Measurements from ENCODE around the gene EPB41L2.

Gene EPB41L2

GRCh38 chr6:131061751-131062119 lies 1.3 kb downstream of the EPB41L2 start:
- no peak for DNase-seq

DNA sequence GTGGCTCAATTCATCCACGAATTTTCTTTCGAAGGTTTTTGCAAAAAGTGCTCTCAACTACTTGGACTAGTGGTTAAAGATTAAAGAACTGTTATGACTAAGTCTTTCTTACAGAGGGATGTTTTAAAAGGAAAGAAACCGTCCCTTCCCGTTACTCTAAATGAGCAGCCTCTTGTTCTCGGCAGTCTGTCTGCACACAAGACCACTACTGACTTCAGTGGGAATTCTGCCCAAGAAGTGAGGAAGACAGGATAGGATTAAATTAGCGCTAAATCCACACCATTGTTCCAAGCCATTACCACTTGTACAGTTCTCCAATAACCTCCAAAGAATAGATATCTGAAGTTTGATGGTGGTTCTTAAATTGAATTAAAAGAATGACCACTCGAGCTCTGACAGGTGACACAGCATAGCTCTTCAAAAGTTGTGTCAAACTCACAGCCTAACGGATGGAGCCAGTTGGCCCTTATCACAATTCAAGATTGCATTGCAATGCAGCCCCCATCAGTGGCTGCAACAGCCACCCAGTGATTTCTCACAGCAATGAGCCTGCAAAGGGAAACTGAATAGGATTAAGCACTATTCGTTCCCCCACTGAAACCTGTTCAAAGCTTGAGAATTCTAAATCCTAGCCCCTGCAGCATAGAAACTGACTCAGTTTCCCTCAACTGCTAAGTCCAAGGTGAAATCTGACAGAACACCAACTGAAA lies 1.8 kb downstream of the EPB41L2 start:
- peak; percentile 42 for DNase-seq

GRCh38 chr6:131060311-131060710 lies 2.7 kb downstream of the EPB41L2 start:
- DNase-seq = peak; percentile 58

- DNase-seq = peak; percentile 60
Measured at GRCh38 chr6:131059486-131059885, 3.6 kb downstream of the EPB41L2 start.

GRCh38 chr6:131058236-131058635 lies 4.8 kb downstream of the EPB41L2 start:
- DNase-seq = no peak

GRCh38 chr6:131054392-131055250 lies 8.4 kb downstream of the EPB41L2 start:
- DNase-seq = no peak

- DNase-seq = no peak
Measured at GRCh38 chr6:131053546-131054240, 9.4 kb downstream of the EPB41L2 start.

DNA sequence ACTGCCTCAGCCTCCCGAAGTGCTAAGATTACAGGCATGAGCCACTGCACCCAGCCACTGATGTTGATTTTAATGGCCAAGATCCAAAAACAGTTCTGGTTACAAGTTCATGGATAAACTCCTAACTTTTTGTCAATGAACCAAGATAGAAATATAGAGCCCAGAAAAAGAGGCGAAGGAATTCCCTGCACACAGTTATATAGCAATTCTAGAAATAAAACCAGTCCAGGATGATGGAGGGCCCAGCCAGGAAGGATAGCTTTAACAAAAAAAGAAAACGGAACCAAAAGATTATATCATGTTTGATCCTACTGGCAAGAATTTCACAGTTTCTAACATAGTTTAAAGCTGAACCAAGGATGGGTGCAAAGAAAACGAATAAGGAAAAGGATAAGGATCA lies 10.9 kb downstream of the EPB41L2 start:
- no peak for DNase-seq

DNA sequence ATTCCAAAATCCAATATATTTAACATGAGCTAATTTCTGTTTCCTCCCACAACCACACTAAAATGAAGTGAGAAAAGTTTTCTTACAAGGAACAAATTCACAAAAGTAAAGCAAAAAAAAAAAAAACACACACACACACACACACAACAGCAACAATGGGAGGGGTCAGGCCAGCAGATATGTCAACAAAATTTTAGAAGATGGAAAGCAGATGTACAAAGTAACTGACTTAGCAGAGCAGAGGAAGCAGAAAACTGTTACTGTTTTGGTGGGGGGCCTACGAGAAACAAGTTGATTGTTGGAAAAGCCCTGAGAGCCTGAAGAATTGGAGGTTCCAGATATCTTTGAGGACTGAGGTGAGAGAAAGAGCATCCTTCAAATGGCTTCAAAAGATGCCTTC lies 11.7 kb downstream of the EPB41L2 start:
- DNase-seq = no peak

- peak; percentile 54 for DNase-seq
Measured at GRCh38 chr6:131049608-131050007, 13.4 kb downstream of the EPB41L2 start.

DNA sequence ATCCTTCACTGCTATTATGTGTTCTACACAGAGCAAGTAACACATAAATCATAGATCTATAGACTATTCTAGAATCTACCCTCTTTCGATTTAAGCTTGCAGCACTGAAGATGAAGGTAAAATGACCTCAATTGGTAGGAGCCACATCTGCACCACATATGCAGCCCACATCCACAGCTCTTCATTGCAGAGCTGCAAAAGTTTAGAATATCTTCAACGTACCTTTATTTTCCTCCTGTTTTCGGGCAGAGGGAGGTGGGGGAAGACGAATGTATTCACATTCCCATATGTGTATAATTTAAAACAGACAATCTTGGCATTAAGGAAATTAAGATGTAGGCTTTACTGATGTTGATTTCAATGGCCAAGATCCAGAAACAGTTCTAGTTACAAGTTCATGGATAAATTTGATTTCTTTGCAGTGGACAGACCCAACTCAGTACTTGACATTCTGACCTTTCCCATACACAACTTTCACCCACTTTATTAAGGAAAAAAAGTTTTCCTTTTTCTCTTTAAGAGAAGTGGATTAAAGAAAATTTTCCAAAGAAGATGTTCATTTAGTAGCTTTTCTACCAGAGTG lies 14.0 kb downstream of the EPB41L2 start:
- peak; percentile 82 for DNase-seq

DNA sequence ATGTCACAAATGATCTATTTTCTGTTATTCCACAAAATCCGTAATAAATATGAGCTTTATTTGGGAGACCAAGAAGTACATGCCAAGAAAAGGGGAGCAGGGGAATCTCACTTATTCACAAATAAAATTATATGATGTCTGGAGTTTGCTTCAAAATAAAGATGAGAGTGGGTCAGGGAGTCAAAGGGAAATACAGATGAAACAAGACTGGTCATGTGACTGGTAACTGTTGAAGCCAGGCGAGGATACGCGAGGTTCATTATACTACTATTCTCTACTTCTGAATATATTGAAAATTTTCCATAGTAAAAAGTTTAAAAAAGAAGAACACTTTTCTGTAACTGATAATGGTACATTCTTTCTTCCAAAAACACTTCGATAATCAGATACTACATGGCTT lies 14.6 kb downstream of the EPB41L2 start:
- no peak for DNase-seq

GRCh38 chr6:131045139-131045538 lies 17.9 kb downstream of the EPB41L2 start:
- DNase-seq = no peak

DNA sequence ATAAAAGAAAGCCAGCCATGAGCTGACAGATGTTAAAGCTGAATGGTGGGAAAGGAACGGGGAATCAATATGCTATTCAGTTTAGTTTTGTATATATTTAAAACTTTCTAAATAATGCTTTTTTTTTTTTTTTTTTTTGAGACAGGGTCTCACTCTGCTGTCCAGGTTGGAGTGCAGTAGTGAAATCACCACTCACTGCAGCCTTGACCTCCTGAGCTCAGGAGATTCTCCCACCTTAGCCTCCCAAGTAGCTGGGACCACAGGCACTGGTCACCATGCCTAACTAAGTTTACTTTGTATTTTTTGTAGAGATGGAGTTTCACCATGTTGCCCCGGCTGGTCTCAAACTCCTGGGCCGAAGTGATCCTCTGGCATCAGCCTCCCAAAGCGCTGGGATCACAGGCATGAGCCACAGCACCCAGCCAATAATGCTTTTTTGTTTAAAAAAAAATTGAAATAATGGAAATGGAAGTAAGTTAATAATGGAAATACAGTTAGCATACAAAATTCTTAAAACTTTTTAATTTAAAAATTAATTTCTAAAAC lies 19.1 kb downstream of the EPB41L2 start:
- no peak for DNase-seq

DNA sequence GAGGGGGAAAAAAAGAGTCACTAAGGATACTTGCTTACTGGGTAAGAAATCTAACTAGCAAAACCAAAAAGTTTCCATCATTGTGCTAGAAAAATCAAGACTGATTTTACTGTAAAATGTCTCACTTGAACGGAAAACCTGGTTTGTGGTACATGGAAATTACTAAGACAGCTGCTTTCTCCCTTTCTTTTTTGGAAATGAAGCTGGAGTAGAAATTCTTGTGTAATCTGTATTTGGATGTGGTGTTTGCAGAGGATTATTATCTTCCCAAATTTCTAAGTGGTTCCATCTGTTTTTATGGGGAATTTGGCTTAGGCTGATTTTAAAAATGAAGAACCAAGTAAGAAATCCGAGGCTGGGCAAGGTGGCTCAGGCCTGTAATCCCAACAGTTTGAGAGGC lies 20.4 kb downstream of the EPB41L2 start:
- peak; percentile 62 for DNase-seq

DNA sequence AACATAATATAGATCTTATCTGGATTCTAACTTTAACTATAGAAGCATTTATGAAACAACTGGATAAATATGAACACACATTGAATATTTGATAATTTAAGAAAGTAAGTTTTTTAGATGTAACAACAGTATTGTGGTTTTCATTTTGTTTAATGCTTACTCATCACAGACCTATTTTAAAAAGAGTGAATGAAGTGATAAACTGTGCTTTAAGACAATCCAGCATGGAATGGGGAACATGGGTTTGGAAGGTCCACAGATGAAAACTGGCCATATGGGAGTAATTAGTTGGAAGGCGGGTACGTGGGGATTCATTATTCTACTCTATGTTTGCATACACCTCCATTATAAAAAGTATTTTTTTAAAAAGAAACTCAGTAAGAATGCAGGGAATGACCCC lies 21.2 kb downstream of the EPB41L2 start:
- DNase-seq = peak; percentile 73

GRCh38 chr6:131040866-131041265 lies 22.2 kb downstream of the EPB41L2 start:
- no peak for DNase-seq

GRCh38 chr6:131039345-131039680 lies 23.7 kb downstream of the EPB41L2 start:
- no peak for DNase-seq

- DNase-seq = peak; percentile 66
Measured at GRCh38 chr6:131038597-131039344, 24.3 kb downstream of the EPB41L2 start.

GRCh38 chr6:131037194-131037897 lies 25.7 kb downstream of the EPB41L2 start:
- no peak for DNase-seq

DNA sequence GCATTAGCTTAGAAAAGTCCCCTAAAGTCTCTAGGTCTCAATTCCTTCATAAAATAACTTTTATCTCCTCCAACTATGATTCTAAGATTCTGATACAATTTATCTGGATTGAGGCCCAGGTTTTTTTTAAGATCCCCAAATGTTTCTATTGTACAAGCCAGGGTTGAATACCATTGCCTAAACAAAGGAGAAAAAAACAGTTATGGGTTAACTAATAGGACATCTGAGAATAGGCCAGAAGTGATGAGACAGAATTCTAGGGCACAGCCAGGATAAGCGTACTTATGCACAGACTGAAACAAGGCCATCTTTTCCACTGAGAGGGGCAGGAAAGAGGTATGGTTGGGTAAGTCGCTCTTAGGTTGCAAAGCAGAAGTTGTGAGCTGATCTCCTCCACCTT lies 26.4 kb downstream of the EPB41L2 start:
- no peak for DNase-seq

Data from fibroblast of skin of abdomen (primary cell).